ENCODE measurements around the gene GYS2.

The GYS2 gene

DNA sequence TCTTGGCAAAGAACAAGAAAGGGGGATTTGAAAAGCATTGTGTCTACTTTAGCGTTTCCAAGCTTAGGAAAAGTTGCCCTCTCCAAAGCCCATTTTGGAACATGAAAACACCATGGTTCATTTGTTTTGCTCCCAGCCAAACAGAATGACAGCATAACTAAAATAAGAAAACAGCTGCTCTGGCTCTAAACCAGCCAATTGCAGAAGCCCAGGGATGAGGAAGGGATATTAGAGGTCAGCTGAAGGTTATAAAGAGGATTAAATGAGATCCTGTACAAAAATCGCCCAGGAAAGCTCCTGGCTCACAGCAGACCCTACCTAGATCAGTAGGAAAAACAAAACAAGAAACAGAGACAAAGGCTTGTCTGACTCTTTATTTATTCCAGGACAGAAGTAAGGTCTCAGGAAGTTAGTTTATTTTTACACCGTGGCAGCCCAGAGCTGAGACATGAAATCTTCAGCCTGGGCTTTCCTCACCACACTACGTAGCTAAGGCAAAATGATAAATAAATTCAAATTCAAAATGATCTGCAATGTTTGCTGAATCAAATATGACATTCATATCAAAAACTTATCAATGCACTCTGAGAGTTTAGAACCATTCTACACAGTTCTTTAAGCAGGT, 52.7 kb downstream of the GYS2 start:
- DNase-seq: no peak

DNA sequence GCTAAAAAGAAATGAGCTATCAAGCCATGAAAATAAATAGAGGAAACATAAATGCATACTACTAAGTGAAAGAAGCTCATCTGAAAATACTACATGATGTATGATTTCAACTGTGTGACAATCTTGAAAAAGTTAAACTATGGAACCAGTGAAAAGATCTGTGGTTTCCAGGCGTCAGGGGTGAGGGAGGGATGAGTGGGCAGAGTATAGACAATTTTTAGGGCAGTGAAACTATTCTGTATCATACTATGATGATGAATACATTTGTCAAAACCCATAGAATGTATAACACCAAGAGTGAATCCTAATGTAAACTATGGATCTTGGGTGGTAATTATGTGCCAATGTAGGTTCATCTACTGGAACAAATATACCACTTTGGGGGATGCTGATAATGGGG, 57.2 kb downstream of the GYS2 start:
- no peak for DNase-seq

DNA sequence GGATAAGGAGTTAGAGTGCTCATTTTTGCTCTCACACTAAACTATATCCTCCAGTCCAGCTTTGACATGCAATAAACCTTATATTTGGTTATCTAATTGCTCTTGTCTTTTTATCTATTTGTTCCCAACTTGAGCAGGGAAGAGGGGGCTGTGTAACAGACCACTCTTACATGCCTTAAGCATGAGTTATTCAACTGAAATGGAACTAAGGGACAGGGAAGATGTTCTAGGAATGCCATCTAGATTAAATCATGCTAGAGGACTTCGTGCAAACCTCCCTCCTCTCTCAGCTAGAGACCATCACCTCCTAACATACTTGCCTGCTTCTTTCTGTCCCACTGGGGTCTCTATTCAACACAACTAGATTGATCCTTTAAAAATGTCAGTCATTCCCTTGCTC, 57.9 kb downstream of the GYS2 start:
- no peak for DNase-seq

DNA sequence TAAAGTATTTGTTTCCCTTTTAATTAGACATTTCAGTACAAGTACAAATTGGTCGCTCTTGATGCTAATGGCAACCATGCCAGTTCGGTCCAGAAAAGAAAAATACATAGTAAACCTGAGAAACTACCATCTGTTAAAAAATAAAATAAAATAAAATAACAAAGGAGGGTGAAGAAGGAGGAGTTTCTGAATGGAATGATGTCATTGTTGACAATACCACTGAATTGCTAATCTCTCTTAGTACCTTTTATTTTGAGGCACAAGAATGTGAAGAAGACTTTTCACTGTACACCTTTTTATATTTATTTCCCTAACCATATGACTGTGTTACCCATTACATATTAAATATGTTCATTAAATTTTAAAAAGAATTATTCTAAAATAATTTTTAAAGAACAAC, 59.1 kb downstream of the GYS2 start:
- DNase-seq: no peak

DNA sequence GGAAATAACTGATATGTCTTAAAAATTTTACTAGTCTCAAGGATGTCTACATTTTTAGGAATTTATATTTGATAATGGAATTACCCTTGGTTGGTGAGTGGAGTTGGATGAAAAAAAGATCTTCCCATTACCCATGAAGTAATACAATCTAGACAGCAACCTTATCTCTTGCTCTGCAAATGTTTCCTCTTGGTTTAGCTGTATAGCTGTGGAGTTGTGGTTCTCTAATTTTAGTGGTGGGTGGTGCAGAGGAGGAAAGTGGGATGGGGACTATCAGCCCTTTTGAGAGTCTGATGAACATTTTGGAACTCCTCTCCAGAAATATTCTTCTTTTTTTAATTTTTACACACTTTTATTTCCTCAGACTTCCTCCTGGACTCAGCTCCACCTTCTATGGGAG, 61.5 kb downstream of the GYS2 start:
- no peak for DNase-seq

DNA sequence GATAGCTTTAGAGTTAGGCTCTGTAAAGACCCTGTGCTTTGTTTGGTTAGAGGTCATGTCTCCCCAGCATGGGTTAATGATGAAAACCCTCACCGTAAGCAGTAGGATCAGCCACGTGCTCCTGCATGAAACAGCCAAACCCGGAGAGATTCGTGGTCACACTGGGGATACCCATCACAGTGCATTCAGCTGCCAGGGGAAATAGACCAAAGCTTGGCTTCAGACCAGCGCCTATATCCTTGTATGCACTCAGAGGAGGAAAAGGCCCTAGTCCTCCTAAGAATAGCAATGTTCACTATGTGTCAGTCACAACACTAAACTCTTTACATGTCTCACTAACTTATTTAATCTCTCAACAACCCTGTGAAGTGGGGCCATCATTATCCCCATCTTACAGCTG, 62.2 kb downstream of the GYS2 start:
- no peak for DNase-seq

DNA sequence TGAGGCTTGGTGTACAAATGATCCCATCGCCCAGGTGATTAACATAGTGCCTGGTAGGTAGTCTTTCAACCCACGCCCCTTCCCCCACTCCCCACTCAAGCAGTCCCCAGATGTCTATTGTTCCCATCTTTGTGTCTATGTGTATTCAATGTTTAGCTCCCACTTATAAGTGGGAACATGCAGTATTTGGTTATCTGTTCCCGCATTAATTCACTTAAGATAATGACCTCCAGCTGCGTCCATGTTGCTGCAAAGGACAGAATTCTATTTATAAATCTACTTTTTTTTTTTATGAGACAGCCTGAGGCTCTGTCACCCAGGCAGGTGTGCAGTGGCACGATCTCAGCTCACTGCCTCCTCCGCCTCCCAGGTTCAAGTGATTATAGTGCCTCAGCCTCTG, 62.9 kb downstream of the GYS2 start:
- DNase-seq: no peak

DNA sequence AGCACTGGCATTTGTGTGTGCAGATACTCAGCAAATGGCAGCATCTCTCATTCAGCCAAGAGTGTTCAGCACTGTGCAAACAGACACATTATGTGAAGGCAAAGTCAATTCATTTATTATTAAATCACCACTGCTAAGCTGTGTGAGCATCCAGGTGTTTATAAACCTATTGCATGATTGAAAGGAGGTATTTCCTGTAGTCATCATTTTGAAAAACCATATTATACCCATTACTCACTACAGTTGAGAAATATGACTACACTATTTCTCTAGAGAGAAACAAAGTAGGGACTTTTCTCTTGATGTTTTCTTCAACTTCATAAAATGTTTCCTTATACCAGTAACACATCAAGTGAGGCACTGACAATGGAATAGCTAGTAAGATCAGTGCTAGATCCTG, 64.8 kb downstream of the GYS2 start:
- no peak for DNase-seq

DNA sequence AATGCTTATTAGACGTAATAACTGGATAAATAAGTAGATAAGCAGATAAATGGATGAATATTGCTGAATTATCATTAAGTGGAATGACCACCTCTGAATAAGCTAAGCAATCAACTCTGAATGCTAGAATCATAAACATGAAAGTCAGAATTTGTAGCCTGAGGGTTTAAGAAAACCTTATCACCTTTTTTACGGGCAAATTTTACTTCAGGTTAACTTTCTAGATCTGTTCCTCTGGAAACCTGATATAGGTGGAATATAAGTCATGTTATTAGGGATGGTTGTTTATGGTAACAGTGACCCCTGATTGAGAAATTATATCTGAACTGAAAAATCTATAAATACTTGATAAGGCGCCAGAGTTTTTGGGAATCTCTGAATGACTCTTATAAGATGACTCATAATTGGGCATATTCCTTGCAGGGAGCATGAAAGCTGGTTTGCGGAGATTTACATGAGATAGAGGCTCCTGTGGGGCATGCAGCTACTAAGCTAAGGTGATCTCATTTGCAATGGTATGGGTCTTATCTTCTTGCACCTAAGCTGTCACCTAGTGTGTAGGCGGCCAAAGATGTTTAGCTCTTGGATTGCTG, 66.5 kb downstream of the GYS2 start:
- DNase-seq: no peak

DNA sequence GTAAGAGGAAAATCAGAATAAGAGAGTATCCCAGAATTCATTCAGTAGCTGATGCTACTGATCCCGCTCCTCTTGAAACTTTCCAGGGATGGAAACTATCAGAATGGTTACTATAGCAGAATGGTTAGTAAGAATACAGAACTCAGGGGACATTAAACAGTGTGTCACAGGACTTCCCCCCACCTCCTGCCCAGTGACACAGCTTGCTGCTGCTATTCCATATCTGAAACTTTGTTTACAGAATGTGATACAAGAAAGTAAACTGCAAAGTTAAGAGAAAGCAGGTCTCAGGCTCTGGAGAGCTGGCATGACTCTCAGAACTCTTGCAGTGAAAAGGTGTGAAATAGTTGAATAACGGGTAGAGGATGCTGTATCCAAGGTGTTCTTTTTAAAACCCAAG, 75.2 kb downstream of the GYS2 start:
- no peak for DNase-seq

DNA sequence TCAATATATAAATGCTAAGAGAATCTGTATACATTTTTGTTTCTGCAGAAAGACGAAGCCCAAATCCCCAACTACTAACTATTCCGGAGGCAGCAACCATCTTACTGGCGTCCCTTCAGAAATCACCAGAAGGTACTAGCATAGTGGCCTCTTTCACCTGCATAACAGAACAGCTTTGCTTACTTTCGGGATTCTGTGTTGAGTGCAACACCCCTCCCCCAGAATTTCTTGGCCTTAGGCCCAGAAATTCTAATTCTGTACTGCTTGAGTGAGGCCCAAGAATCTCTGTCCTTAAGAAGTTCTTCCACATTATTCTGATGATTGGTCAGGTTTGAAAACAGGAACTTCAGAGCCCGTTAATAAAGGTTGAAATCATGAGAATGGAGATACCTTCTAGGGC, 75.7 kb downstream of the GYS2 start:
- DNase-seq: no peak

DNA sequence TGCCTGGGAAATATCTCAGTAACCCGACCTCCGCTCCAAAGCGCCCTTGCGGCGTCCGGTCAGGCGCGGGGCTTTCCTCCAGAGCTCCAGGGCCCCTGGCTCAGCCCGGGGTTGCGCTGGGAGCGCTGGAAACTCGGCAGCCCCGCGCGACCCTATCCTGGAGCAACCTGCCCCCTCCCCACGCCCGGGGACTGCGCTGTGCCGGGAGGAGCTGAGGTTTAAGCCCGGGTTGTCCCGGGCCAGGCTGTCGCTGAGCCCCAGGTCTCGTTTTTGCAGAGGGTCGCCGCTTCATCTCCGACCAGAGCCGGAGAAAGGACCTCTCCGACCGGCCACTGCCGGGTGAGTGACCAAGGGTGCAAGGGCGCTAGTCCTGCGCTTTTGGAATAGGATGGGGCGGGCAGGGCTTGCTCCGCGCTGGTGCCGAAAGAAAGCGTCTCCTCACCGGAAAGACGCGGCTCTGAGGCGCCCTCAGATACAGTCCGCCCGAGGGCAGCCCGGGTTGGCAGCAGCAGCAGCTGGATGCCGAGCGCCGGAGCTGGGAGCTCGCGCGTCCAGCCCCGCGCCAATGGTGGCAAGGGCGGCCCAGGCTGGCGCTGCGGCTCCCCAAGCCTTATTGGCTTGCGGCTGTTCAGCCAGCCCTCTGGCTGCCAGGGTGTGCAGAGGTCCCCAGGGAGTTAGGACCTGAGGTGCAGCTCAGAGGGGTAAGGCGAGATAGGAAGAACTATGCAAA, 77.0 kb downstream of the GYS2 start:
- peak; percentile 16 to 36 (median 29) for DNase-seq

DNA sequence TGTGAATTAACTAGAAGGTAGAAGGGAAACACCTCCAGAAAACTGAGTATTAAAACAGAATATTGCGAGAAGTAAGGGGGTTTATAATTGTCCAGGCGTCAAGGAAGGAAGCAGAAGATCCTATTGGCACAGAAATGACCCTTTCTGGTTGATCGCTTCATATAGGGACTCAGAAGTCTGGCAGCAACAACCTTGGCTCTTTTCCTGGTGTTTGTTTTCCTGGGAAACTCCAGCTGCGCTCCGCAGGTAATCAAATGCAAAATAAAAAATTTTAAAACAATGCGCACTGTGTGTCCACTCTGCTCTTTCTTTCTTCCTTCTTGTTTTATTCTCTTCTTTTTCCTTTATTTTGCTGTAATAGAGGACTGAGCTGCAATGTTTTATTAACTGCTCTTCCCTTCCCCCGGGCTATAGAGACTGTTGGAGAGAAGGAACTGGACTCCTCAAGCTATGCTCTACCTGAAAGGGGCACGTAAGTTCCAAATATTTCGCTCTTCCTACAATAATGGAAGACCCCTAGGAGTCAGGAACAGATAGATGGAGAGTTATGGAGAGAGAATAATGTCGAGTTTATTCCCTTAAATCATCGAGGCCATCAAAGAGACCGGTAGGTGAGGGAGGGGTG, 77.8 kb downstream of the GYS2 start:
- no peak for DNase-seq

DNA sequence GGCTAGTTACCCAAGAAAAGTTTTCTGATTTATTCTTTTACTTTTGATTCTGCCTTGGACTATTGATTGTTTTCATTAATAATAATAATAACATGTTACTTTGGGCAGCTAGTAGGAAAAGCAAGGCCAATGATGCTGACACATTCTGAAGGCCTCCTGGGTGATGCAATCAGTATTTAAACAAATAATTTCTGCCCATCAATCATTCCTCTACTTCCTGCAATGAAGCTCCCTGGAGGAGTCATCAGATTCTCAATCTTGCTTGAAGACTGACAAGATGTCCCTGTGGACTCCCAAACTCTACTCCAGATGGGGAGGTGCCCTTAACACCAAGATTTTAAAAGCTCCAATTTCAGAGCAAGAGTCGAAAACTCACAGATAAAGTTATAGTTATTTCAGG, 78.6 kb downstream of the GYS2 start, which contains the start of gene SPX:
TSS of gene SPX (plus strand) at position 244 of the 400 bp plus-strand sequence. CDS start 177 bp downstream, outside the sequence.
- no peak for DNase-seq

DNA sequence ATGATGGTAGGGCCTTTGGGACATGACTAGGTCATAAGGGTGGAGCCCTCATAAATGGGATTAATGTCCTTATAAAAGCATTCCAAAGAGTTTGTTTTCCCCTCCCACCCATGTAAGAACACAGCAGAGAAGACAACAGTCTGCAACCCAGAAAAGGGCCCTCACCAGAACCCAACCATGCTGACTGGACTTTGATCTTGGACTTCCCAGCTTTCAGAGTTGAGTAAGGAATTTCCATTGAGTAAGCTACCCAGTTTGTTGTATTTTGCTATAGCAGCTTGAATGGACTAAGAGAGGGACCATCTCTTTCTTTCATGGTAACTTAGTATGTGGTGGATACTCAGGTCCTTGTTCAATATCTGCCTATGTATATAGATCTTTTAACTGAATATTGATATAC, 81.5 kb downstream of the GYS2 start:
- DNase-seq: no peak

DNA sequence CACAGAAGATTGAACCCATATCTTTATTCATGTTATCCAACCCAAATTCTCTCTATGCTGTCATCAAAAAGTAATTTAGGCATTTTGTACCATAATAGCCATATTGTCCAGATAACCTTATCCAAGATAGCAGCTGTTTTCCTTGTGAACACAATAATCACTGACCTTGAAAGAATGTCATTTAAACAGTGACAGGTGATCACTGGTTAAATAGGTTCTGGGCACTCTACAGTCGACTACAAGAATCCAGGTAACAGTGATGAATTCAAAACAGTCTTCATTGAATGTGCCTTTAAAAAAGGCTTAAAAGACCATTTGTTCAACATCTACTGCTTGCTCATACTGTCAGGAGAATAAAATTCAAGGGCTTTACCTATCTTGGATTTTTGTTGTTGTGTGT, 83.1 kb downstream of the GYS2 start:
- no peak for DNase-seq

DNA sequence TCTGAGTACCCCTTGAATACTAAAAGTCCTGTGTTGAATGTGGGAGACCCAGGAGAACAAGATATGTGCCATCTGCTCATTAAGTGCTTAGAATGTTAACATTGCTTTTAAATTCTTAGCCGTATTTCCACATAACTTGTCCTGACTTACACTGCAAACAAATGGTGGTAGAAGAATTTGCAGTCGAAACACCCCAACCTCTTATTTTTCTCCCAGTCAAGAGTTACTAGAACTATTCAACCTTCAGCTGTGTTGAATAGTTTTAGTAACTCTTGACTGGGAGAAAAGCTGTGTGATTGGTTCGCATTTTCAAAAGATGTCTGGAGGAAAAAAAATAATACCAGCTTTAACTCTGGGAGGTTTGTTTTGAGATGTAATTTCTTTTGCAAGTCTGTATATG, 86.2 kb downstream of the GYS2 start:
- no peak for DNase-seq

DNA sequence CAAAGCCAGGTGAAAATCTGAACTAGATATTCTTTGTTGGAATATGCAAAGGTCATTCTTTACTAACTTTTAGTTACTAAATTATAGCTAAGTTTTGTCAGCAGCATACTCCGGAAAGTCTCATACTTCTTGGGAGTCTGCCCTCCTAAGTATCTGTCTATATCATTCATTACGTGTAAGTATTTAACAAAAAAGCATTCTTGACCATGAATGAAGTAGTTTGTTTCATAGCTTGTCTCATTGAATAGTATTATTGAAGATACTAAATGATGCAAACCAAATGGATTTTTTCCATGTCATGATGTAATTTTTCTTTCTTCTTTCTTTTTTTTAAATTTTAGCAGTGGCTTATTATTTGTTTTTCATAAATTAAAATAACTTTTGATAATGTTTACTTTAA, 88.4 kb downstream of the GYS2 start:
- no peak for DNase-seq

DNA sequence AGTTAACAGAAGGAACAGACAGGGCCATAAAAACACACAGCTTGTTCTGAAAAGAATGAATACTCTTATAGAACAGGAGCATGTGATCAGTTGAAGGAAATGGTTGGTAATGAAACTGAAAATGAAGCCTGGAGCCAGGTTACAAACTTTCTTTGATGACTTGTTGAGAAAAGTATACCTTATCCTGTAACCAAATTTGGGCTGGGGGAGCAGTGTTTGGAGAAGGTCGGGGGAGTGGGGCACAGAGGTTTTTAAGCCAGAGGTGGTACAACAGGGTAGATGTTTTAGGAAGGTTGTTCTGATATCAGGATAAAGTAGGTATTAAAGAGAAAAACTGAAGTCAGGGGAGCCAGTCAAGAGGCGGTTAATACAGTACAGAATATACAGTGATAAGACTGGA, 94.9 kb downstream of the GYS2 start:
- no peak for DNase-seq

DNA sequence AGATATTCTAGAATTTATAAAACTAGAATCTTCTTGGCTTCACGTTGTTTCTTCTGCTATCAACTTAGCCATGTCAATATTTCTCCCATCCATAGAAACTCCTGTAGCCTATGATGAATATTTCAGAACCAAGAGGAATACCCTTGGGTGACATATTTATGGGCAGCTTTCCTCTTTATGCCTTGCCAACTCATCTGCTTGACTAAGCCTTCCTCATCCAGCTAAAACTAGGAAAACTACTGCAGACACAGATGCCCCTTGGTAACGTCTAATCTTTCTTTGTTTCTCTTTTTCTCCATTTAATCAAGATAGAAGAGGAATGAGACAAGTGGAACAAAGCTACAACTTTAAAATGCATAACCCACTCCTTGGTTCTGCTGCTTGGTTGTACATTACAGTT, 96.8 kb downstream of the GYS2 start:
- no peak for DNase-seq

DNA sequence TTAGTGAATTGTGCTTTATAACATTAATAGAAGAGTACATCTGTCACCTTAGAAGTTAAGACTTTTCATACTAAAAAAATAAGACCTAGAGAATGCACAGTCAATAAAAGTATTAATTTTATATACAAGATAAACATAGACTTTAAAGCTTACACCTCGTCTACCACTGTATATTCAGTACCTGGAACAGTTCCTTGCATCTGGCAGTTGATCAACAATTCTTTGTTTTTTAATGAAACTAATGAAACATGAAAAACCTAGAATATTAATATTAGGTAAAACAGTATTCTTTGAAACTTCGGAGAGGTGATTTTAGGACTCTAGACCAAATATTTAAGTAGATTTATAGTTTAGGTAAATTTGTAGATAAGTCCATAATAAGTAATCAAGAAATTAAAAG, 98.8 kb downstream of the GYS2 start:
- no peak for DNase-seq

DNA sequence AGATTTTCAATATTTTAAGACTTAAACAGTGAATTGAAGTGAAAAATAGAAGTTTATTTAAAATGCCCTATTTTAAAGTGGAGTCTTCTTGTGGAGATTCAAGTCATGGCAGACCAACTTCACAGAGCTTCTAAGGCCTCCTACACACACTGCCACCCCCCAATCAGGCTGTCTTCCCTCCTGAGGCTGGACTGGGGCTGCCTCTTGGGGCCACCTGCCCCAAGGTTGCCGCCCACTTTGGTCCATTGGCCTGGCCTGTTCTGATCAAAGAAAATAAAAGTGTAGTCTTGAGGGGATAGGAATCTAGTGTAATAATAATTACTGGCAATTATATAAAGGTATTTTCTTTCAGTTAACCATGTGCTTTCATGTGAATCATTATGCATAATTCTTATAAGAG, 101.8 kb downstream of the GYS2 start:
- no peak for DNase-seq

DNA sequence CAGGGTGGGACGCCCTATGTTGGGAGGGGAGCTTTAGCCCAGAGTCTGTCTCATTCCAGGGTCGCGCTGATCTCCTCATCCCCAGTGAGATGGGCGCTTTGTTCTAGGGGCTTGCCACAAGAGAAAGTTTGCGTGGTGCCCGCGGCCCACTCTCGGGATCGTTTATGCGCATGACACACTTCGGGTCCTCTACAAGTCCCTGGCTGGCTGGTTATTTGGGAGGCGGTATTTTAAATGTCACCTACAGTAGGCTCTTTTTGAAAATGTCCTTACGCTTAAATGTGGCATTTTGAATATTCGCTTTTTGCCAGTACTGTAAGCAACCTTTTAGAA, 102.5 kb downstream of the GYS2 start:
- DNase-seq: peak in 2 of 4 experiments; percentile 13 to 16
